ENCODE data around the gene CDR2. TPM values are rescaled to one million over a fixed set of nuclear protein-coding genes. Genes with fewer than 3 reads are reported as not detected.

CDR2 gene
- total and polyA plus RNA-seq, 8 donors: 8.9 to 198 (median 22.2) TPM

DNA sequence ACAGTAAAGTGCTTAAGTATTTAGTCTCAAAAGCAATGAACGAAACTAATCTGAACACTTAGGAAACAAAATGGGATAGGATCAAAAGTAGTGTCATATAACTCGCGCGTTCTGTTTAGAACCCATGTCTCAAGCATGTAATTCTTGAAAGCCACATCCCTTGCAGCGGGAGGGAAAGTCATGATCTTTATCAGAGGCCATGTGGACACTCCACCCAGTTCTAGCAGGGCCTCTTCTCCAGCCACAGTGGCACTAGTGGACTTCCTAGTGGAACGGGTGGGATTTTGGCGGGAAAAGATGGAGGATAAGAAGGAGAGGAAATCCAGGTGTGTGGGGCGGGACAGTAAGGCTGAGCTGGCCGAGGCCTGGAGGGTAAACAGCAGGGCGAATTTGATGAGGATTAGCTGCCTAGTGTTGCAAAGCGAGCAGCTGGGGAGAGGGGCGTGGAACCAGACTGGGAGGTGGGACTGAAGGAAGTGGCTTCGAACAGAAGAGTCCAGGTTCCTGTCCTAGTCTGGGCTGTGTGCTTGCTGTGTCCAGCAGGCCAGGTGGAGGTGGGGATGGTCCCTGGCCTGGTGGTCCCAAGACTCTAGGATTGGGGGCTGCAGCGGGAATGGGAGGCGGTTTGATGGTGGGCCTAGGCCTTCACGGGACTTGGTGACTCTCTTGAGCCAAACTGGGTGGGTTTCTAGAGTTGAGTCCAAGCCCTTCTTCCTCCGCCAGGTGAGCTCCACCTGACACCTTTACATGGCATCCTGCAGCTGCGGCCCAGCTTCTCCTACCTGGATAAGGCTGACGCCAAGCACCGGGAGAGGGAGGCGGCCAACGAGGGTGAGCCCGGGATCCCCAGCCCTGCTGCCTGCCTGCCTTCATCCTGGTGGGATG is 61.3 kb downstream of the CDR2 start:
- peak in 1 of 2 donors; percentile 10 for DNase-seq
- WGBS, 5 donors: 85 to 91% (median 89%) methylated on average over 13 to 23 of the region's 23 CpGs
- no peak for TF ChIP-seq EP300 (IDR thresholded peaks at IDR 0.05)
- H3K9me3 ChIP-seq: no peaks in the 10 kb centered on the region
- H3K36me3 ChIP-seq: peaks cover 75 to 100% (median 100%) of the 10 kb centered on the region in 4 donors
- no peak overlapping the region for H3K27ac ChIP-seq
- H3K4me3 ChIP-seq: no peak overlapping the region
- intact Hi-C loops (cut with DNase I; ENCODE audit: low total_unique reads): no loop called here
- H3K4me1 ChIP-seq: no peaks in the 10 kb centered on the region
- no peaks in the 10 kb centered on the region for H3K27me3 ChIP-seq

DNA sequence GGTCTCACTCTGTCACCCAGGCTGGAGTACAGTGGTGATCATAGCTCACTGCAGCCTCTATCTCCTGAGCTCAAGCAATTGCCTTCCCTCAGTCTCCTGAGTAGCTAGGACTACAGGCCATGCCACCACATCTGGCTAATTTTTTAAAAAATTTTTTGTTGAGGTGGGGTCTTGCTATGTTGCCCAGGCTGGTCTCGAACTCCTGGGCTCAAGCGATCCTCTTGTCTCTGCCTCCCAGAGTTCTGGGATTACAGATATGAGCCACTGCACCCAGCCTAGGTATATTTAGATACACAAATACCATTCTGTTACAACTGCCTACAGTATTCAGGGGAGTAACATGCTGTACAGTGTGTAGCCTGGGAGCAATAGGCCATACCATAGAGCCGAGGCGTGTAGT is 62.9 kb downstream of the CDR2 start:
- H3K27me3 ChIP-seq: no peaks in the 10 kb centered on the region
- H3K27ac ChIP-seq: no peak overlapping the region
- no peak overlapping the region for H3K4me3 ChIP-seq
- no peak for DNase-seq
- H3K4me1 ChIP-seq: no peaks in the 10 kb centered on the region
- TF ChIP-seq POLR2A (IDR thresholded peaks at IDR 0.05): no peak
- TF ChIP-seq, protein P1, sequence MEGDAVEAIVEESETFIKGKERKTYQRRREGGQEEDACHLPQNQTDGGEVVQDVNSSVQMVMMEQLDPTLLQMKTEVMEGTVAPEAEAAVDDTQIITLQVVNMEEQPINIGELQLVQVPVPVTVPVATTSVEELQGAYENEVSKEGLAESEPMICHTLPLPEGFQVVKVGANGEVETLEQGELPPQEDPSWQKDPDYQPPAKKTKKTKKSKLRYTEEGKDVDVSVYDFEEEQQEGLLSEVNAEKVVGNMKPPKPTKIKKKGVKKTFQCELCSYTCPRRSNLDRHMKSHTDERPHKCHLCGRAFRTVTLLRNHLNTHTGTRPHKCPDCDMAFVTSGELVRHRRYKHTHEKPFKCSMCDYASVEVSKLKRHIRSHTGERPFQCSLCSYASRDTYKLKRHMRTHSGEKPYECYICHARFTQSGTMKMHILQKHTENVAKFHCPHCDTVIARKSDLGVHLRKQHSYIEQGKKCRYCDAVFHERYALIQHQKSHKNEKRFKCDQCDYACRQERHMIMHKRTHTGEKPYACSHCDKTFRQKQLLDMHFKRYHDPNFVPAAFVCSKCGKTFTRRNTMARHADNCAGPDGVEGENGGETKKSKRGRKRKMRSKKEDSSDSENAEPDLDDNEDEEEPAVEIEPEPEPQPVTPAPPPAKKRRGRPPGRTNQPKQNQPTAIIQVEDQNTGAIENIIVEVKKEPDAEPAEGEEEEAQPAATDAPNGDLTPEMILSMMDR (IDR thresholded peaks at IDR 0.05): no peak
- TF ChIP-seq POLR2AphosphoS5 (IDR thresholded peaks at IDR 0.05): no peak
- peaks cover 79 to 100% (median 100%) of the 10 kb centered on the region in 4 donors for H3K36me3 ChIP-seq
- intact Hi-C loops (cut with DNase I; ENCODE audit: low total_unique reads): no loop called here
- no peaks in the 10 kb centered on the region for H3K9me3 ChIP-seq
- WGBS, 5 donors: 81 to 94% (median 85%) methylated on average over 4 of the region's 4 CpGs

DNA sequence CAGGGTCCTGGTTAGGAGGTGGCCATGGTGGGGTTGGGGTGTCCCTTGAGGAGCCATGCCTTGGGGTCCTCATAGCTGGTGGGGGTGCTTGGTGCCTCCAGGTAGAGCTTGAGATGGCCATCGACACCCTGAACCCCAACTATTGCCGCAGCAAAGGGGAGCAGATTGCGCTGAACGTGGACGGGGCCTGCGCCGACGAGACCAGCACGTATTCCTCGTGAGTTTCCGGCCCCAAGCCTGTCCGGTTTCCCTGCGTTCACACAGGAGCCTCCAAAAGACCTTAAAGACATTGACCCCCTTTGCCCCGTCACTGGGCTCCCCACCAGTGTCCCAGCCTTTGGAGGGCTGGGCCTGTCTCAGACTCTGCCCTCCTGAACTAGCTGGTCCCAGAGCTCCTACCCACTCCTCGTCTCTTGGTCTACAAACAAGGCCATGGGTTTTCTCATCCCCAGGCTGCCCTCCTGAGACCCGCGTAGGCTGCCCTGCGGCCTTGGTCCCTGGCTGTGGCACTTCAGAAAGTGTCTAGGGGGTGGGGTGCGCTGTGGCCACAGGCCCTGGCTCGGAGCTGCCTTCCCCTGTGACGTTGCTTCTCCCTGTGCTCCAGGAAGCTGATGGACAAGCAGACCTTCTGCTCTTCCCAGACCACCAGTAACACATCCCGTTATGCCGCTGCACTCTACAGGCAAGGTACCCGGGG is 65.4 kb downstream of the CDR2 start:
- no peak overlapping the region for H3K4me3 ChIP-seq
- WGBS, 5 donors: 96 to 98% (median 97%) methylated on average over 23 to 24 of the region's 24 CpGs
- no peak for DNase-seq
- H3K4me1 ChIP-seq: no peaks in the 10 kb centered on the region
- no peak overlapping the region for H3K27ac ChIP-seq
- H3K27me3 ChIP-seq: no peaks in the 10 kb centered on the region
- peaks cover 90 to 100% (median 100%) of the 10 kb centered on the region in 4 donors for H3K36me3 ChIP-seq
- TF ChIP-seq EP300 (IDR thresholded peaks at IDR 0.05): no peak
- TF ChIP-seq POLR2A (IDR thresholded peaks at IDR 0.05): no peak
- TF ChIP-seq, protein P1 (IDR thresholded peaks at IDR 0.05): no peak
- no peak for TF ChIP-seq POLR2AphosphoS5 (IDR thresholded peaks at IDR 0.05)
- intact Hi-C loops (cut with DNase I; ENCODE audit: low total_unique reads): no loop called here
- H3K9me3 ChIP-seq: no peaks in the 10 kb centered on the region

DNA sequence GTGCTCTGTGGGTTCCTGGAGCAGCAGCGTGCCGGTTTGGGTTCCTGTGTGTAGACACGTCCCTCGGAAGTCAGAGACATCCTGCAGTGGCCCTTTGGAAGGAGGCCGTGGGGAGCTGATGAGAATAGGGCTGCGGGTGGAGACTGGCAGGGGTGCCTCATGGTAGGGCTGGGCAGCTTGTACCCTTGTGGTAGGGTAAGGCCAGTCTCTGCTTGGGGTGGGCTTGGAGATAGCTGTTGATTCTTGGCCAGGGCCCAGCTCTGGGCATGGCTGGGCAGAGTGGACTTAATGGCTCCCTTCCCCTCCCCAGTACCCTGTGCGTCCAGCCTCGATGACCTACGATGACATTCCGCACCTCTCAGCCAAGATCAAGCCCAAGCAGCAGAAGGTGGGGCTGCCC is 66.6 kb downstream of the CDR2 start:
- intact Hi-C loops (cut with DNase I; ENCODE audit: low total_unique reads): no loop called here
- no peak for DNase-seq
- TF ChIP-seq, protein P1 (IDR thresholded peaks at IDR 0.05): no peak
- TF ChIP-seq POLR2AphosphoS5 (IDR thresholded peaks at IDR 0.05) (no peak), EP300 (IDR thresholded peaks at IDR 0.05) (no peak), POLR2A (IDR thresholded peaks at IDR 0.05) (no peak)
- WGBS, 5 donors: 90 to 94% (median 93%) methylated on average over 10 of the region's 10 CpGs
- H3K4me3 ChIP-seq: no peak overlapping the region
- H3K27me3 ChIP-seq: no peaks in the 10 kb centered on the region
- no peaks in the 10 kb centered on the region for H3K9me3 ChIP-seq
- peaks cover 88 to 100% (median 97%) of the 10 kb centered on the region in 4 donors for H3K36me3 ChIP-seq
- no peaks in the 10 kb centered on the region for H3K4me1 ChIP-seq
- H3K27ac ChIP-seq: no peak overlapping the region

Data from stomach (tissue), 9 donors.